ENCODE measurements around the gene ZNF672.
"Not testable (repeated sequence)": the region's sequence is repeated elsewhere in the genome, so short reads cannot be mapped to it uniquely, and the experiment has no call there.

Gene ZNF672

DNA sequence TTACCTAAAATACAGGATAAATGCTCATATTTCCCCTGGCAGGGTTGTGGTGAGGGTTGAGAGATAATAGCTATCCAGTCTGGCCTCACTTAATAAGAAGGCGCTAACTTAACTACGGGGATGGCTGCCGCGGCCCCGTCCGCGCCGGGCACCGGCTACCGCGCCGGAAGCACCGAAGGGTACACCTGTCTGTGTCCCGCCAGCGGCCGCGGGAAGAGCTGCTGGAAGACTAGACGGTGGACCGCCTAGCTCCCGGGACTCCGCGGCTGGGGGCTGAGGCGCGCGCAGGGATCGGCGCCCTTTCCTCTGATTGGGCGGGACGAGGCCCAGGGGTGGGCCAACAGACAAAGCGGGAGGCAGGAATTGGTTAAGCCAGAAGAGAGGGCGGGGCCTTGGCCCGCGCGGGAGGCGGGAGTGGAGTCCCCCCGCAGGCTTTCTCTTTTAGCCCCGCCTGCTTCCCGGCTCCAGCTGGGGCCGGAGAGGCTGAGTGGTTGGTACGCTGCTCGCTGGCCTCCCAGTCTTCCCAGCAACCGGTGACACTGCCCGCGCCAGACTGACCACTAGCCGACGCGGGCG lies at the start of gene ZNF672:
Gene ZNF672 (plus strand): TSS at position 444 of the 576 bp plus-strand sequence. CDS start 9,051 bp downstream, outside the sequence.
- ChIA-PET POLR2A (interaction anchor here (0.8 to 2.1 kb wide), 8 partner anchors 10 to 35 kb away, joined by 3 to 19 read pairs (median 5); partner anchors contain the start of genes SH3BP5L and ZNF692), CTCF (interaction anchor here (0.9 to 5.7 kb wide), 6 partner anchors 11 to 215 kb away, joined by 3 to 78 read pairs (median 4); partner anchors contain the start of genes SH3BP5L and ZNF692)
- DNase-seq (ENCODE audit: extremely low spot score): peak; percentile 96
- TF ChIP-seq, protein P1, sequence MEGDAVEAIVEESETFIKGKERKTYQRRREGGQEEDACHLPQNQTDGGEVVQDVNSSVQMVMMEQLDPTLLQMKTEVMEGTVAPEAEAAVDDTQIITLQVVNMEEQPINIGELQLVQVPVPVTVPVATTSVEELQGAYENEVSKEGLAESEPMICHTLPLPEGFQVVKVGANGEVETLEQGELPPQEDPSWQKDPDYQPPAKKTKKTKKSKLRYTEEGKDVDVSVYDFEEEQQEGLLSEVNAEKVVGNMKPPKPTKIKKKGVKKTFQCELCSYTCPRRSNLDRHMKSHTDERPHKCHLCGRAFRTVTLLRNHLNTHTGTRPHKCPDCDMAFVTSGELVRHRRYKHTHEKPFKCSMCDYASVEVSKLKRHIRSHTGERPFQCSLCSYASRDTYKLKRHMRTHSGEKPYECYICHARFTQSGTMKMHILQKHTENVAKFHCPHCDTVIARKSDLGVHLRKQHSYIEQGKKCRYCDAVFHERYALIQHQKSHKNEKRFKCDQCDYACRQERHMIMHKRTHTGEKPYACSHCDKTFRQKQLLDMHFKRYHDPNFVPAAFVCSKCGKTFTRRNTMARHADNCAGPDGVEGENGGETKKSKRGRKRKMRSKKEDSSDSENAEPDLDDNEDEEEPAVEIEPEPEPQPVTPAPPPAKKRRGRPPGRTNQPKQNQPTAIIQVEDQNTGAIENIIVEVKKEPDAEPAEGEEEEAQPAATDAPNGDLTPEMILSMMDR (IDR thresholded peaks at IDR 0.05; ENCODE audit: control extremely low read depth, extremely low read depth, low read depth, missing control alignments): no peak

DNA sequence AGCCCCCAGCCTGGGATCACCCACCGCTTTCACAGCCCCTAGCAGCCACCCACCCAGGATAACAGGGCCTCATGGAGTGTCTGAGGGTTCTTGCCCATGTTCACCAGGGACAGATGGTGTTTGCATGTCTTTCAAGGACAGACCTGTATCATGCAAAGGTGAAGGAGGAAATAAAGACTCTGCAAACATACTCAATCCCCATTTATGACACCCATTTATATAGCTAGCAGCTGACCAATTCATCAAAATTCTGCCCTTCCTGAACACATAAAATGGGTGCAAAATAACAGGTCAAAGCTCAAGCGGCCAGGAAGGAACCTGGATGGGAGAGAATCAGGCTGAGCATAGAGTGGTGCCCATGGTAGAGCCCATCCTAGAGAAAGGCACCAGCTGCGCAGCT lies 49.7 kb upstream of the ZNF672 start:
- CTCF ChIA-PET: interaction anchor here (1.2 to 1.6 kb wide), 3 partner anchors 14 to 56 kb away, joined by 3 to 4 read pairs (median 3); no protein-coding TSS in a partner anchor
- DNase-seq (ENCODE audit: extremely low spot score): no peak
- POLR2A ChIA-PET: no interaction called here
- TF ChIP-seq, protein P1 (IDR thresholded peaks at IDR 0.05; ENCODE audit: control extremely low read depth, extremely low read depth, low read depth, missing control alignments): no peak

DNA sequence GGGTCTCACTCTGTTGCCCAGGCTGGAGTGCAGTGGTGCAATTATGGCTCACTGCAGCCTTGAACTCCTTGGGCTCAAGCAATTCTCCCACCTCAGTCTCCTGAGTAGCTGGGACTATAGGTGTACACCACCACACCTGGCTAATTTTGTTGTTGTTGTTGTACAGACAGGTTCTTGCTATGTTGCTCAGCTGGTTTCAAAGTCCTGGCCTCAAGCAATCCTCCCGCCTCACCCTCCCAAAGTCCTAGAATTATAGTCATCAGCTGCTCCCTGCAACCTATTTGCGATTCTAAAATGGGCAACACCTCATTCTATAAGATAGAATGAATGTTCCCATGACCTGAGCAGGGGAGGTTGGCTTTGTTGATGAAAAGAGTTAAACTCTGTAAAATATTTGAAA lies 48.7 kb upstream of the ZNF672 start:
- DNase-seq (ENCODE audit: extremely low spot score); POLR2A ChIA-PET: not testable (repeated sequence)
- CTCF ChIA-PET: interaction anchor here (1.2 kb wide), 1 partner anchor 17 kb away, joined by 3 read pairs; no protein-coding TSS in a partner anchor

DNA sequence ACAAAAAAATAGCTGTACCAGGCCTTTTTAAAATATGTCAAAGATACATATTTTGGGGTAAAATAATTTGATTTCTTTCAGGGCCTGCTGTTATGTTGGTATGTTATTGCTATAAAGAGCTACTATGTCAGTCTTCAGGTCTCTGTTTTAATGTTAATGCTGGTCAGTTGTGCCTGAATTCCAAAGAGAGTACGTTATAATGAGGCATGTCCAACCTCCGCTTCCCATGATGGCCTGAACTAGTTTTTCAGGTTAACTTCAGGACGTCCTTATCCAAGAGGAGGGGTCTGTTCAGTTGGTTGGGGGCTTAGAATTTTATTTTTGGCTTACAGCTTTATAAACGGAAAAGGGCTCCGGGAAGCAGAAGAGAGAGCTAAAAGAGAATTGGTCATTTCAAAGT lies 47.6 kb upstream of the ZNF672 start:
- TF ChIP-seq, protein P1 (IDR thresholded peaks at IDR 0.05; ENCODE audit: control extremely low read depth, extremely low read depth, low read depth, missing control alignments): no peak
- CTCF ChIA-PET: interaction anchor here (1.6 kb wide), 1 partner anchor 16 kb away, joined by 6 read pairs; no protein-coding TSS in a partner anchor
- POLR2A ChIA-PET: no interaction called here
- DNase-seq (ENCODE audit: extremely low spot score): no peak

DNA sequence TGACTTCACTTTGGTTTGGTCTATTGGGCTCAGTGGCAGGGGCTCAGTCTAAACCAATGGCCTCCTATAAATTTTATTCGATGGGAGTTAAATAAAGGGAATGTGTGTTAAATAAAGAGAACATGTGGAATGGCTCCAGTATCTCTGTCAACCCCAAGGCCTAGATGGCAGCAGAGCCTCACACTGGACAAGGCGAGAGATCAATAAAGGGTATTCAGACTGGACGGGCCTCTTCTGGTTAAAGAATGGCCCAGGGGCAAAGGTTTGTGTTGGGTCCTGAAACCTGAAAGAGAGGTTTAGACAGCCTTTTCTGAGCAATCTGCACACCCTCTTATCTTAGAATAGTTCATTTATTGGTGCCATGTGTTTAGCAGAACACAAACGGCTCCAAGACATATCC lies 47.0 kb upstream of the ZNF672 start:
- TF ChIP-seq, protein P1 (IDR thresholded peaks at IDR 0.05; ENCODE audit: control extremely low read depth, extremely low read depth, low read depth, missing control alignments): no peak
- ChIA-PET POLR2A (no interaction called here), CTCF (interaction anchor here (1.1 to 1.6 kb wide), 2 partner anchors 15 to 17 kb away, joined by 4 to 6 read pairs; no protein-coding TSS in a partner anchor)
- DNase-seq (ENCODE audit: extremely low spot score): no peak

DNA sequence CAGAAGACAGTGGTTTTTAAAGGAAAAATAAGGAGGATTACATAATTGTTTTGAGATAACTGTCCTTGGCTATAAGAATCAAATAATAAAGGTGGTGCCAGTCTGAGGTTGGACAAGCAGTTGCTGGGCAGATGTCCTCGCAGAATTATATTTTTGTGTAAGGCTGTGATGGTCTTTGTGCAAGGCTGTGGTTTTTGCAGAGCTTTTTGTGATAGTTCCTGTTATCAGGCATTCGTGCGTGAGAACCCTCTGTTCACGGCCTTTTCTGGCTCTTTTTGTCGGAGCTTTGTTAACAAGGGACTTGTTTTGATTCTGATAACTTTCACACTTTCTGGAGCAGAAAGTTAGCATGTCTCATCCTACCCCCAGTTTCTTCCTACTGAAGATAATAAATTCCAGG lies 45.7 kb upstream of the ZNF672 start:
- TF ChIP-seq, protein P1 (IDR thresholded peaks at IDR 0.05; ENCODE audit: control extremely low read depth, extremely low read depth, low read depth, missing control alignments): no peak
- no peak for DNase-seq (ENCODE audit: extremely low spot score)
- CTCF ChIA-PET: interaction anchor here (1.1 to 1.6 kb wide), 2 partner anchors 14 to 549 kb away, joined by 3 to 6 read pairs; no protein-coding TSS in a partner anchor
- POLR2A ChIA-PET: no interaction called here

DNA sequence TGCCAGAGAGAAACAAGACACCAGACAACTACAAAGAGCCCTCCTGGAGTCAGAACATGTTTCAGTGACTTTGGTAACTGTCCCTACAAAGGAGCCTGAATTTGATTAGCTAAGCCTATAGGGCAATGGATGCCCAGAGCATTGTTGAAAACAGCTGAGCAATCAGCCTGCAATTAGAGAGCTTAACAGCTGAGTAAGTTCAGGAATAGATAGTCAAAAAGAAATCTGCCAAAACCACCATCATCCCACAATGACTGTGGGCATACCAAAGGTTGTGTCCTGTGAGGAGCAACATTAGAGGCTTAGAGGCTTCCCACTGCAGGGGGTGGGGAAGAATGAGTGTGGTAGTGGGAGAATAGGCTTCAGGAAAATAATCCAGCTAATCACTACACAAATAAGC lies 44.4 kb upstream of the ZNF672 start:
- no peak for DNase-seq (ENCODE audit: extremely low spot score)
- ChIA-PET POLR2A (no interaction called here), CTCF (interaction anchor here (0.9 to 1.0 kb wide), 2 partner anchors 12 to 79 kb away, joined by 3 read pairs; no protein-coding TSS in a partner anchor)
- TF ChIP-seq, protein P1 (IDR thresholded peaks at IDR 0.05; ENCODE audit: control extremely low read depth, extremely low read depth, low read depth, missing control alignments): no peak

DNA sequence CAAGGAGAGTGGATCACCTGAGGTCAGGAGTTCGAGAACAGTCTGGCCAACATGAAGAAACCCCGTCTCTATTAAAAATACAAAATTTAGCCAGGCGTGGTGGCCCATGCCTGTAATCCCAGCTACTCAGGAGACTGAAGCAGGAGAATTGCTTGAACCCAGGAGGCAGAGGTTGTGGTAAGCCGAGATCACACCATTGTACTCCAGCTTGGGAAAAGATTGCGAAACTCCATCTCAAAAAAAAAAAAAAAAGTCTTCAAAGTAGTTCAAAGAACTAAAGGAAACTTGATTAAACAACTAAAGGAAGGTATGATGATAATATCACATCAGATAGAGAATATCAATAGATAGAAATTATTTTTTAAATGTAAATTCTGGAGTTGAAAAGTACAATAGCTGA lies 43.4 kb upstream of the ZNF672 start:
- POLR2A ChIA-PET; DNase-seq (ENCODE audit: extremely low spot score): not testable (repeated sequence)
- CTCF ChIA-PET: interaction anchor here (1.0 to 1.7 kb wide), 5 partner anchors 12 to 84 kb away, joined by 3 to 11 read pairs (median 4); no protein-coding TSS in a partner anchor

All from GM10248 (cell line).